Suppressor macrophage (primary cell): Measurements from ENCODE around the gene IER5.

Experiments used
- DNase-seq, 4 experiments: peaks; one replicate each; pipeline ENCODE4 v3.0.0-alpha.2; 2020 to 2022

Gene IER5

GRCh38 chr1:181099152-181100014 lies 10.9 kb downstream of the IER5 start:
- DNase-seq, result peak in 2 of 4 experiments; percentile 22 to 29

- peak in 2 of 4 experiments; percentile 49 to 52 for DNase-seq
Measured at GRCh38 chr1:181100015-181100905, 11.8 kb downstream of the IER5 start.

GRCh38 chr1:181100934-181101333 lies 12.4 kb downstream of the IER5 start:
- no peak for DNase-seq

GRCh38 chr1:181101581-181102226 lies 13.2 kb downstream of the IER5 start:
- DNase-seq, result peak in 3 of 4 experiments; percentile 26 to 42 (median 36)

GRCh38 chr1:181102841-181103240 lies 14.3 kb downstream of the IER5 start:
- no peak for DNase-seq

- no peak for DNase-seq
Measured at GRCh38 chr1:181103399-181103798, 14.9 kb downstream of the IER5 start.

- no peak for DNase-seq
Measured at GRCh38 chr1:181104042-181104789, 15.7 kb downstream of the IER5 start.

- DNase-seq, result peak in 1 of 4 experiments; percentile 39
Measured at GRCh38 chr1:181104790-181105133, 16.3 kb downstream of the IER5 start.

GRCh38 chr1:181105134-181106021 lies 16.9 kb downstream of the IER5 start:
- peak; percentile 83 to 95 (median 90) for DNase-seq

- no peak for DNase-seq
Measured at GRCh38 chr1:181106022-181106312, 17.5 kb downstream of the IER5 start.

- no peak for DNase-seq
Measured at GRCh38 chr1:181106479-181106878, 18.0 kb downstream of the IER5 start.

GRCh38 chr1:181107711-181108110 lies 19.2 kb downstream of the IER5 start:
- no peak for DNase-seq

- DNase-seq, result no peak
Measured at GRCh38 chr1:181108304-181108867, 19.9 kb downstream of the IER5 start.

- DNase-seq, result no peak
Measured at GRCh38 chr1:181110013-181110412, 21.5 kb downstream of the IER5 start.

- DNase-seq, result peak in 3 of 4 experiments; percentile 45 to 54 (median 53)
Measured at GRCh38 chr1:181111559-181111958, 23.1 kb downstream of the IER5 start.

- peak; percentile 78 to 92 (median 88) for DNase-seq
Measured at GRCh38 chr1:181112071-181112929, 23.8 kb downstream of the IER5 start.

GRCh38 chr1:181113059-181113641 lies 24.6 kb downstream of the IER5 start:
- DNase-seq, result no peak

GRCh38 chr1:181114574-181115367 lies 26.3 kb downstream of the IER5 start:
- no peak for DNase-seq

- no peak for DNase-seq
Measured at GRCh38 chr1:181115368-181115684, 26.8 kb downstream of the IER5 start.
